Keratinocyte (primary cell): ENCODE measurements around the gene GRK3.
"Not testable (repeated sequence)": the region's sequence is repeated elsewhere in the genome, so short reads cannot be mapped to it uniquely, and the experiment has no call there.

ENCODE experiments used
- CTCF ChIP-seq, 3 experiments: IDR thresholded peaks in 1 of 3; conservative IDR thresholded peaks in 1 of 3; optimal IDR thresholded peaks in 1 of 3; 2 replicates in 2 of 3; 3 replicates in 1 of 3; pipeline versions ENCODE3 to v1.5.1; 2011; ENCODE audit warnings: low read length in 3 of 3, mild to moderate bottlenecking in 3 of 3, moderate library complexity in 2 of 3, control low read depth in 1 of 3, inconsistent platforms in 1 of 3; ENCODE audit not compliant: insufficient read depth in 2 of 3; ENCODE audit errors: extremely low read depth in 1 of 3
- EZH2 ChIP-seq: IDR thresholded peaks from one replicate; pipeline ENCODE4 v1.6.1; 2012; ENCODE audit warnings: inconsistent platforms, mild to moderate bottlenecking, low read length, moderate library complexity

GRCh38 chr22:25614791-25615190 is 50.3 kb downstream of the GRK3 start:
- TF ChIP-seq CTCF (optimal IDR thresholded peaks at IDR 0.05 in 1 of 3, IDR thresholded peaks at IDR 0.05 in 1 of 3, conservative IDR thresholded peaks at IDR 0.05 in 1 of 3; ENCODE audit: extremely low read depth in 1 of 3, insufficient read depth in 2 of 3, low read length in 3 of 3); EZH2: not testable (repeated sequence)
